Trophoblast cell (in vitro differentiated cells and primary cell): ENCODE measurements around the gene CDKAL1.

ENCODE experiments used
- DNase-seq, 2 donors: peaks; one replicate each; pipeline ENCODE4 v3.0.0-alpha.2; 2016
- H2AFZ ChIP-seq: 2 replicates; pipeline ENCODE4 v1.6.1; 2013; ENCODE audit warnings: low read length, moderate library complexity, mild to moderate bottlenecking; ENCODE audit not compliant: insufficient read depth, poor library complexity
- H2AK5ac ChIP-seq: 2 replicates; pipeline ENCODE4 v1.6.1; 2013; ENCODE audit warnings: mild to moderate bottlenecking, low read length
- H2BK120ac ChIP-seq: 2 replicates; pipeline ENCODE4 v1.6.1; 2013; ENCODE audit warnings: low read length, mild to moderate bottlenecking, moderate library complexity; ENCODE audit not compliant: insufficient read depth, poor library complexity
- H2BK12ac ChIP-seq: 2 replicates; pipeline ENCODE4 v1.6.1; 2013; ENCODE audit warnings: mild to moderate bottlenecking, low read length, moderate library complexity
- H2BK5ac ChIP-seq: 2 replicates; pipeline ENCODE4 v1.6.1; 2013; ENCODE audit warnings: low read length, low read depth, moderate library complexity, mild to moderate bottlenecking; ENCODE audit not compliant: poor library complexity
- H3K14ac ChIP-seq: 2 replicates; pipeline ENCODE4 v1.6.1; 2013; ENCODE audit warnings: mild to moderate bottlenecking, low read length
- H3K18ac ChIP-seq: 2 replicates; pipeline ENCODE4 v1.6.1; 2013; ENCODE audit warnings: mild to moderate bottlenecking, low read length
- H3K23ac ChIP-seq: 2 replicates; pipeline ENCODE4 v1.6.1; 2013; ENCODE audit warnings: low read length
- H3K27ac ChIP-seq: 2 replicates; pipeline ENCODE4 v1.5.1; 2013; ENCODE audit warnings: low read depth, mild to moderate bottlenecking, inconsistent platforms, low read length, moderate library complexity
- H3K27me3 ChIP-seq: 2 replicates; pipeline ENCODE4 v1.6.1; 2013; ENCODE audit warnings: inconsistent platforms, mild to moderate bottlenecking, low read length, moderate library complexity; ENCODE audit not compliant: insufficient read depth
- H3K36me3 ChIP-seq, 2 experiments: 1 replicate in 1 of 2; 2 replicates in 1 of 2; pipeline ENCODE4 v1.6.1; 2013; ENCODE audit warnings: low read length in 2 of 2, mild to moderate bottlenecking in 2 of 2, moderate library complexity in 1 of 2; ENCODE audit not compliant: insufficient read depth in 2 of 2, control insufficient read depth in 1 of 2
- H3K4ac ChIP-seq: 2 replicates; pipeline ENCODE4 v1.6.1; 2013; ENCODE audit warnings: low read depth, mild to moderate bottlenecking, low read length, moderate library complexity
- H3K4me1 ChIP-seq, 2 experiments: 1 replicate in 1 of 2; 2 replicates in 1 of 2; pipeline ENCODE4 v1.6.1; 2013; ENCODE audit warnings: low read length in 2 of 2, mild to moderate bottlenecking in 2 of 2, moderate library complexity in 1 of 2; ENCODE audit not compliant: insufficient read depth in 2 of 2, control insufficient read depth in 1 of 2
- H3K4me2 ChIP-seq: 2 replicates; pipeline ENCODE4 v1.6.1; 2013; ENCODE audit warnings: inconsistent platforms, mild to moderate bottlenecking, low read length, moderate library complexity
- H3K4me3 ChIP-seq: 2 replicates; pipeline ENCODE4 v1.5.1; 2013; ENCODE audit warnings: mild to moderate bottlenecking, low read depth, low read length, inconsistent platforms
- H3K79me1 ChIP-seq: one replicate; pipeline ENCODE4 v1.6.1; 2013; ENCODE audit warnings: low read length
- H3K79me2 ChIP-seq: 2 replicates; pipeline ENCODE4 v1.6.1; 2013; ENCODE audit warnings: low read length, mild to moderate bottlenecking; ENCODE audit not compliant: control insufficient read depth, insufficient read depth, poor library complexity
- H3K9ac ChIP-seq: 2 replicates; pipeline ENCODE4 v1.6.1; 2013; ENCODE audit warnings: mild to moderate bottlenecking, low read length
- H3K9me3 ChIP-seq: 2 replicates; pipeline ENCODE4 v1.6.1; 2013; ENCODE audit warnings: low read depth, mild to moderate bottlenecking, control low read depth, inconsistent platforms, low read length; ENCODE audit not compliant: insufficient read depth
- H4K12ac ChIP-seq: 2 replicates; pipeline ENCODE4 v1.6.1; 2013; ENCODE audit warnings: low read depth, mild to moderate bottlenecking, low read length, moderate library complexity
- H4K8ac ChIP-seq: 2 replicates; pipeline ENCODE4 v1.6.1; 2013; ENCODE audit warnings: low read depth, mild to moderate bottlenecking, low read length, moderate library complexity
- H4K91ac ChIP-seq: one replicate; pipeline ENCODE4 v1.6.1; 2013; ENCODE audit warnings: low read depth, mild to moderate bottlenecking, low read length, moderate library complexity
- WGBS: extraction: QIAGEN DNeasy Blood & Tissue Kit; methylation state at CpG from one replicate; pipeline ENCODE4 v1.1.7; 2013; ENCODE audit warnings: missing lambda C conversion rate; ENCODE audit not compliant: insufficient read length, insufficient coverage; ENCODE audit errors: extremely low coverage; 5-methylcytosine and 5-hydroxymethylcytosine counted together

CDKAL1 gene

DNA sequence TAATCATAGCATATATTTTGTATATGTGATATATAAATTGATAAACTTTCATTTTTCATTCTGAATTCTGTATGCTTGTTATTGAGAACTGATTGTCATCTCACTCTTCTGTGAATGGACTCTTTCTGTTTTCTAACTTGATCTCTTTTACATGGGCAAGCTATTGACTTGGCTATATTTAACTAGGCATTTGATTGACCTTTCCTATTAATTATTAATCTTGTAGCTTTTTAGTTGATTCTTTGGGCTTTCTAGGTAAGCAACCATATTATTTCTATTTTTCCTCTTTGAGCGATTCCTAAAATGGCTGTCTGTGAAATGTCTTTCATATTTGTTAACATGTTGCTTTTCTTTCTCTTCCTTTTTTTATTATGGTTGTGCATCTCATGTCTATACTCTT lies 347.1 kb downstream of the CDKAL1 start:
- Histone ChIP-seq H3K9me3 (no peaks in the 10 kb centered on the region), H3K4ac (no peak overlapping the region), H3K23ac (no peak overlapping the region), H4K91ac (no peak overlapping the region), H2BK120ac (no peak overlapping the region), H2BK12ac (no peak overlapping the region), H4K12ac (no peak overlapping the region), H2BK5ac (no peak overlapping the region), H3K4me3 (no peak overlapping the region), H2AFZ (no peak overlapping the region), H3K36me3 (no peaks in the 10 kb centered on the region), H3K9ac (no peak overlapping the region), H3K4me2 (no peak overlapping the region), H3K18ac (no peak overlapping the region), H3K79me2 (no peaks in the 10 kb centered on the region), H3K27me3 (no peaks in the 10 kb centered on the region), H2AK5ac (no peak overlapping the region), H3K27ac (no peak overlapping the region), H3K4me1 (peaks cover 8 to 9% of the 10 kb centered on the region in 2 experiments), H4K8ac (no peak overlapping the region), H3K14ac (no peak overlapping the region), H3K79me1 (peaks cover 10% of the 10 kb centered on the region)
- WGBS = no CpG with 5 or more reads among the region's 1 CpG
- no peak for DNase-seq

DNA sequence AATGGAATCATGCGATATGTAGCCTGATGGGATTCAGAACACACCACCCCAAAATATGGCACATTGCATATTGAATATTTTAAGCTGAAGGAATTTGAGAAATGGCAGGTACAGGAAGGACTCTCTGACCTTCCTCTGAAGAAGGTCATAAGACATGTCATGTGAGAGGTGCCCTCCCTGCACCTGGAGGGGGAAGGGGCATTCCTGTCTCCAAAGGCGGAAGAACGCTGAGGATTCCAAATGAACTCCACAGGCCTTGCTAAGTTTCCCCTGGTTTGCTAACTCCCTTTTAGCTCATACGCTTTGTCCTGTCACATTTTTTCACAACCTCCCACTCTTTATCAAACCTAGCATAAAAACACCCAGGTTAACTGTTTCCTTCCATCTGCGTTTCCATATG lies 347.8 kb downstream of the CDKAL1 start:
- DNase-seq = no peak
- no peak overlapping the region for H3K4me3 ChIP-seq
- no peak overlapping the region for H3K23ac ChIP-seq
- no peak overlapping the region for H3K14ac ChIP-seq
- no peaks in the 10 kb centered on the region for H3K79me2 ChIP-seq
- no peak overlapping the region for H2BK12ac ChIP-seq
- H2AFZ ChIP-seq = no peak overlapping the region
- H3K79me1 ChIP-seq = peaks cover 9% of the 10 kb centered on the region
- no peak overlapping the region for H3K4ac ChIP-seq
- H4K8ac ChIP-seq = no peak overlapping the region
- peaks cover 8 to 9% of the 10 kb centered on the region in 2 experiments for H3K4me1 ChIP-seq
- H3K9me3 ChIP-seq = no peaks in the 10 kb centered on the region
- no peak overlapping the region for H2AK5ac ChIP-seq
- H2BK120ac ChIP-seq = no peak overlapping the region
- H3K27ac ChIP-seq = no peak overlapping the region
- H3K27me3 ChIP-seq = no peaks in the 10 kb centered on the region
- H3K18ac ChIP-seq = no peak overlapping the region
- no peak overlapping the region for H3K9ac ChIP-seq
- no peak overlapping the region for H4K91ac ChIP-seq
- WGBS = no CpG with 5 or more reads among the region's 5 CpGs
- H3K4me2 ChIP-seq = no peak overlapping the region
- H4K12ac ChIP-seq = no peak overlapping the region
- no peak overlapping the region for H2BK5ac ChIP-seq
- H3K36me3 ChIP-seq = no peaks in the 10 kb centered on the region

DNA sequence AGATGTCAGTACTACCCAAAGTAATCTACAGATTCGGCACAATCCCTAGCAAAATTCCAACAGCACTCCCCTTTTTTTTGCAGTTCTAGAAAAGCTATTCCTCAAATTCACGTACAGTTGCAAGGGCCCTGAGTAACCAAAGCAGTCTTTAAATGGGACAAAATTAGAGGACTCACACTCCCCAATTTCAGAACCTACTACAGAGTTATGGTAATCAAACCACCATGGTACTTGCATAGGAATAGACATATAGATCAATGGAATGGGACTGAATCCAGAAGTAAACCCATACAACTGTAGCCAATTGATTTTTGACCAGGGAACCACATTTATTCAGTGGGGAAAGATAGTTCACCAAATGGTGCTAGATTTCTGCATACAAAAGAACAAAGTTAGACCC lies 350.8 kb downstream of the CDKAL1 start:
- no peak overlapping the region for H3K18ac ChIP-seq
- H3K4me3 ChIP-seq = no peak overlapping the region
- H2AK5ac ChIP-seq = no peak overlapping the region
- H3K79me2 ChIP-seq = no peaks in the 10 kb centered on the region
- H3K79me1 ChIP-seq = no peaks in the 10 kb centered on the region
- no peak overlapping the region for H4K8ac ChIP-seq
- no peak overlapping the region for H3K27ac ChIP-seq
- no peak overlapping the region for H3K9ac ChIP-seq
- H4K12ac ChIP-seq = no peak overlapping the region
- H3K27me3 ChIP-seq = no peaks in the 10 kb centered on the region
- no peak overlapping the region for H3K23ac ChIP-seq
- no peak for DNase-seq
- no peak overlapping the region for H2AFZ ChIP-seq
- no peak overlapping the region for H4K91ac ChIP-seq
- peaks cover 2% of the 10 kb centered on the region for H3K9me3 ChIP-seq
- H2BK120ac ChIP-seq = no peak overlapping the region
- no peak overlapping the region for H2BK5ac ChIP-seq
- WGBS = no CpG with 5 or more reads among the region's 2 CpGs
- no peak overlapping the region for H3K14ac ChIP-seq
- H2BK12ac ChIP-seq = no peak overlapping the region
- H3K4ac ChIP-seq = no peak overlapping the region
- H3K36me3 ChIP-seq = no peaks in the 10 kb centered on the region
- no peaks in the 10 kb centered on the region for H3K4me1 ChIP-seq
- no peak overlapping the region for H3K4me2 ChIP-seq

DNA sequence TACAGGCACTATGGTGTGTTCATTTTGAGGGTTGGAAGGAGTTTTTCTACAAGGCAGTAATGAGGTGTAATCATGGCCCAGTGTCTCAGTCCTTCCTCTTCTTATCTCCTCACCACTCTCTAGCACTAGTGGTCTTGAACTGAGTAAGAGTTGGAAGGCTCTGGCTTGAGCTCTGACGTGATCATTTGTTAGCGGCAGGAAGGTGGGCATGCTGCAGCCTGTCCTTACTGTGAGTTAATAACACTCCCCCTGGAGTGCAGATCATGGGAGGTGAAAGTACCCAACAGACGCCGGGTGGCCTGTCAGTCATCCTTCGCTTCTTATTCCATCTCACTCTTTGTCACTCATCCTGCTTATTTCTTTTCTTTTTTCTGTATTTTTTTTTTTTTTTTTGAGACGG lies 356.9 kb downstream of the CDKAL1 start:
- Histone ChIP-seq H3K79me1 (no peaks in the 10 kb centered on the region), H2BK12ac (no peak overlapping the region), H2AFZ (no peak overlapping the region), H3K18ac (no peak overlapping the region), H2AK5ac (no peak overlapping the region), H4K8ac (no peak overlapping the region), H3K4me2 (no peak overlapping the region), H2BK5ac (no peak overlapping the region), H3K23ac (no peak overlapping the region), H3K27me3 (no peaks in the 10 kb centered on the region), H3K14ac (no peak overlapping the region), H4K12ac (no peak overlapping the region), H3K4me3 (no peak overlapping the region), H3K9ac (no peak overlapping the region), H3K79me2 (no peaks in the 10 kb centered on the region), H3K9me3 (peaks cover 2% of the 10 kb centered on the region), H3K4me1 (no peaks in the 10 kb centered on the region), H2BK120ac (no peak overlapping the region), H3K4ac (no peak overlapping the region), H3K27ac (no peak overlapping the region), H3K36me3 (no peaks in the 10 kb centered on the region), H4K91ac (no peak overlapping the region)
- no peak for DNase-seq
- WGBS = no CpG with 5 or more reads among the region's 6 CpGs
